IMR-90 (cell line): ENCODE data around the gene PACC1. TPM values are rescaled to one million over a fixed set of nuclear protein-coding genes. Genes with fewer than 3 reads are reported as not detected.
A peak's percentile ranks its signal among the peaks of the same experiment; 100 is the strongest.

Experiments used
- ATAC-seq: fragments of 200-7000 bp; cut with Tn5 transposase; 2 replicates; pipeline ENCODE4 v1.9.1; 2020; ENCODE audit warnings: low read depth, mild to moderate bottlenecking, moderate library complexity
- BruUV-seq: library from RNA; stranded (reverse); fragments of 400-500 nt; replicated peaks from 2 replicates; lab custom pipeline; 2021; lab: Mats Ljungman, UMichigan
- CTCF ChIA-PET: fragments of 300-600 bp; formaldehyde crosslinking; extraction: SDS; loops from one replicate; lab custom pipeline; 2021; ENCODE audit warnings: antibody characterized with exemption; lab: Yijun Ruan, JAX
- POLR2A ChIA-PET: fragments of 300-600 bp; sonication (Branson Sonifier 250); formaldehyde crosslinking; loops from one replicate; lab custom pipeline; 2022; ENCODE audit warnings: antibody characterized with exemption; ENCODE audit not compliant: unreplicated experiment; lab: Charles Lee
- DNase-seq: peaks from one replicate; pipeline ENCODE4 v3.0.0; 2013
- H2AFZ ChIP-seq: replicated peaks from 2 replicates; pipeline ENCODE3; 2013; ENCODE audit warnings: low read length, mild to moderate bottlenecking; ENCODE audit not compliant: poor library complexity
- H2AK5ac ChIP-seq: 2 replicates; pipeline ENCODE4 v1.6.1; 2013; ENCODE audit warnings: low read depth, low read length, inconsistent platforms
- H2AK9ac ChIP-seq: replicated peaks from 2 replicates; pipeline ENCODE3; 2013; ENCODE audit warnings: mild to moderate bottlenecking, low read depth, low read length, moderate library complexity; ENCODE audit not compliant: poor library complexity
- H2BK120ac ChIP-seq: 2 replicates; pipeline ENCODE4 v1.6.1; 2013; ENCODE audit warnings: low read depth, low read length, inconsistent platforms
- H2BK15ac ChIP-seq: 3 replicates; pipeline ENCODE4 v1.6.1; 2013; ENCODE audit warnings: low read depth, low read length, inconsistent platforms
- H2BK20ac ChIP-seq: 2 replicates; pipeline ENCODE4 v1.6.1; 2013; ENCODE audit warnings: low read depth, mild to moderate bottlenecking, inconsistent platforms, low read length, moderate library complexity
- H2BK5ac ChIP-seq: 2 replicates; pipeline ENCODE4 v1.6.1; 2013; ENCODE audit warnings: mild to moderate bottlenecking, low read depth, low read length, inconsistent platforms; ENCODE audit not compliant: poor library complexity, severe bottlenecking
- H3K14ac ChIP-seq: replicated peaks from 2 replicates; pipeline ENCODE4 v1.6.1; 2013; ENCODE audit warnings: low read depth, low read length, inconsistent platforms
- H3K18ac ChIP-seq: 2 replicates; pipeline ENCODE4 v1.6.1; 2013; ENCODE audit warnings: low read depth, low read length, control low read depth
- H3K23ac ChIP-seq: 2 replicates; pipeline ENCODE4 v1.6.1; 2013; ENCODE audit warnings: low read depth, low read length, inconsistent platforms
- H3K27ac ChIP-seq: 2 replicates; pipeline ENCODE4 v1.5.1; 2013; ENCODE audit warnings: mild to moderate bottlenecking, control low read depth, low read length; ENCODE audit not compliant: insufficient read depth
- H3K27me3 ChIP-seq: 2 replicates; pipeline ENCODE4 v1.6.1; 2013; ENCODE audit warnings: low read length; ENCODE audit not compliant: control insufficient read depth, insufficient read depth
- H3K36me3 ChIP-seq: 2 replicates; pipeline ENCODE4 v1.6.1; 2013; ENCODE audit warnings: low read length, mixed read lengths; ENCODE audit not compliant: control insufficient read depth, insufficient read depth
- H3K4ac ChIP-seq: 2 replicates; pipeline ENCODE4 v1.6.1; 2013; ENCODE audit warnings: low read depth, low read length, inconsistent platforms
- H3K4me1 ChIP-seq: 2 replicates; pipeline ENCODE4 v1.6.1; 2013; ENCODE audit warnings: low read length, mixed read lengths; ENCODE audit not compliant: control insufficient read depth, insufficient read depth
- H3K4me2 ChIP-seq: 2 replicates; pipeline ENCODE4 v1.6.1; 2013; ENCODE audit warnings: low read depth, mild to moderate bottlenecking, control low read depth, low read length, moderate library complexity
- H3K4me3 ChIP-seq: 2 replicates; pipeline ENCODE4 v1.5.1; 2013; ENCODE audit warnings: low read depth, mild to moderate bottlenecking, control low read depth, low read length, moderate library complexity; ENCODE audit not compliant: insufficient read depth
- H3K56ac ChIP-seq: 2 replicates; pipeline ENCODE4 v1.6.1; 2013; ENCODE audit warnings: low read length, inconsistent platforms; ENCODE audit not compliant: insufficient read depth; ENCODE audit errors: extremely low read depth
- H3K79me1 ChIP-seq, 2 experiments: 2 replicates each; pipeline ENCODE4 v1.6.1; 2013; ENCODE audit warnings: low read length in 2 of 2, inconsistent platforms in 1 of 2, low read depth in 1 of 2
- H3K9ac ChIP-seq: 2 replicates; pipeline ENCODE4 v1.6.1; 2013; ENCODE audit warnings: low read depth, low read length, control low read depth
- H3K9me1 ChIP-seq: 2 replicates; pipeline ENCODE4 v1.6.1; 2013; ENCODE audit warnings: low read length, inconsistent platforms; ENCODE audit not compliant: insufficient read depth
- H3K9me3 ChIP-seq: 2 replicates; pipeline ENCODE4 v1.6.1; 2013; ENCODE audit warnings: low read length; ENCODE audit not compliant: control insufficient read depth, insufficient read depth
- H4K20me1 ChIP-seq: 2 replicates; pipeline ENCODE4 v1.6.1; 2013; ENCODE audit warnings: low read length, inconsistent platforms; ENCODE audit not compliant: insufficient read depth
- H4K5ac ChIP-seq: 2 replicates; pipeline ENCODE4 v1.6.1; 2013; ENCODE audit warnings: mild to moderate bottlenecking, low read depth, low read length, control low read depth
- H4K8ac ChIP-seq, 2 experiments: 2 replicates each; pipeline ENCODE4 v1.6.1; 2013; ENCODE audit warnings: low read depth in 2 of 2, low read length in 2 of 2, control low read depth in 1 of 2, inconsistent platforms in 1 of 2
- H4K91ac ChIP-seq: 2 replicates; pipeline ENCODE4 v1.6.1; 2013; ENCODE audit warnings: low read depth, low read length, inconsistent platforms; ENCODE audit not compliant: insufficient read depth
- BHLHE40 ChIP-seq: fragments of 150-350 bp; IDR thresholded peaks from 2 replicates; pipeline ENCODE4 v1.6.1; 2016; ENCODE audit warnings: mild to moderate bottlenecking, low read depth, low read length
- CEBPB ChIP-seq: IDR thresholded peaks from 2 replicates; pipeline ENCODE4 v1.6.1; 2012; ENCODE audit warnings: low read depth, low read length, improper control_type of control experiment
- CHD1 ChIP-seq: IDR thresholded peaks from 2 replicates; pipeline ENCODE4 v1.6.1; 2012; ENCODE audit warnings: low read depth, low read length, improper control_type of control experiment
- CTCF ChIP-seq: conservative IDR thresholded peaks from 2 replicates; pipeline ENCODE4 v1.5.1; 2012; ENCODE audit warnings: mild to moderate bottlenecking, low read depth, low read length, improper control_type of control experiment
- ELK1 ChIP-seq: fragments of 150-350 bp; IDR thresholded peaks from 2 replicates; pipeline ENCODE4 v1.6.1; 2016; ENCODE audit warnings: low read depth, mild to moderate bottlenecking, low read length, moderate library complexity, borderline replicate concordance
- FOS ChIP-seq: fragments of 150-350 bp; IDR thresholded peaks from 2 replicates; pipeline ENCODE4 v1.6.1; 2016; ENCODE audit warnings: low read depth, low read length
- MAZ ChIP-seq: IDR thresholded peaks from 2 replicates; pipeline ENCODE4 v1.6.1; 2012; ENCODE audit warnings: low read depth, mild to moderate bottlenecking, low read length, improper control_type of control experiment, moderate library complexity, borderline replicate concordance
- MXI1 ChIP-seq: IDR thresholded peaks from 2 replicates; pipeline ENCODE4 v1.6.1; 2012; ENCODE audit warnings: low read depth, mild to moderate bottlenecking, low read length, moderate library complexity, borderline replicate concordance
- NFE2L2 ChIP-seq: fragments of 150-350 bp; IDR thresholded peaks from 2 replicates; pipeline ENCODE4 v1.6.1; 2016; ENCODE audit warnings: low read depth, mild to moderate bottlenecking, low read length
- POLR2A ChIP-seq: IDR thresholded peaks from 2 replicates; pipeline ENCODE4 v1.6.1; 2012; ENCODE audit warnings: mild to moderate bottlenecking, low read depth, low read length
- RAD21 ChIP-seq: IDR thresholded peaks from 2 replicates; pipeline ENCODE4 v1.6.1; 2012; ENCODE audit warnings: low read length, improper control_type of control experiment
- RCOR1 ChIP-seq: IDR thresholded peaks from 2 replicates; pipeline ENCODE4 v1.6.1; 2012; ENCODE audit warnings: mild to moderate bottlenecking, low read length, improper control_type of control experiment; ENCODE audit not compliant: insufficient replicate concordance
- RFX5 ChIP-seq: IDR thresholded peaks from 2 replicates; pipeline ENCODE4 v1.8.0; 2012; ENCODE audit warnings: low read depth, mild to moderate bottlenecking, low read length, moderate library complexity
- SMC3 ChIP-seq: fragments of 150-350 bp; IDR thresholded peaks from 2 replicates; pipeline ENCODE4 v1.6.1; 2016; ENCODE audit warnings: low read depth, mild to moderate bottlenecking, antibody characterized with exemption, low read length, moderate library complexity
- USF2 ChIP-seq: fragments of 150-350 bp; IDR thresholded peaks from 2 replicates; pipeline ENCODE4 v1.6.1; 2017; ENCODE audit warnings: mild to moderate bottlenecking, antibody characterized with exemption, low read length, low read depth
- WGBS, 2 experiments: methylation state at CpG; one replicate each; pipeline versions ENCODE4 v1.1.5 to v1.1.7; 2013; ENCODE audit warnings: missing lambda C conversion rate in 2 of 2; ENCODE audit not compliant: insufficient read length in 1 of 2; ENCODE audit errors: extremely low coverage in 2 of 2; 5-methylcytosine and 5-hydroxymethylcytosine counted together
- dilution Hi-C: fragments of 300-500 bp; cut with HindIII; formaldehyde crosslinking; loops from one replicate; pipeline ENCODE4 v1.14.3; 2018; ENCODE audit warnings: low sequenced_read_pairs; ENCODE audit not compliant: unreplicated experiment
- in situ Hi-C: fragments of 300-500 bp; cut with MboI; formaldehyde crosslinking; loops from 3 replicates; pipeline ENCODE4 v1.14.3; 2019; ENCODE audit warnings: low sequenced_read_pairs, inconsistent platforms, mixed read lengths
- intact Hi-C: fragments of 100-400 bp; cut with micrococcal nuclease; formaldehyde crosslinking; loops from 2 replicates; pipeline ENCODE4 v1.10.0; 2022
- polyA plus RNA-seq, 3 experiments: library from polyadenylated mRNA; depleted of rRNA; stranded (reverse); fragments of >200 nt; gene quantifications; 2 replicates each; pipeline ENCODE4 v1.2.3, GENCODE V29; 2012; ENCODE audit warnings: low replicate concordance in 1 of 3
- total RNA-seq: library from RNA; depleted of rRNA; stranded (reverse); fragments of >200 nt; gene quantifications from 2 replicates; pipeline ENCODE4 v1.2.3, GENCODE V29; 2012

The PACC1 gene
- total and polyA plus RNA-seq, 2 of the 4 experiments (the other 2 are of a cell fraction), result 8.6 to 13.4 TPM

GRCh38 chr1:212355230-212355969 lies 59.3 kb downstream of the PACC1 start:
- ChIA-PET CTCF (interaction anchor here (1.2 to 1.3 kb wide), 2 partner anchors 10 to 11 kb away, joined by 3 to 4 read pairs; no protein-coding TSS in a partner anchor), POLR2A (no interaction called here)
- WGBS, 2 experiments, result no CpG with 5 or more reads among the region's 3 CpGs
- Histone ChIP-seq H3K36me3 (peaks cover 14% of the 10 kb centered on the region), H3K4ac (no peak overlapping the region), H4K91ac (no peak overlapping the region), H3K18ac (no peak overlapping the region), H4K20me1 (no peaks in the 10 kb centered on the region), H2BK5ac (no peak overlapping the region), H3K79me1 (no peaks in the 10 kb centered on the region; a peak in 1 of 4 replicates), H4K8ac (no peak overlapping the region), H3K56ac (no peak overlapping the region), H2BK15ac (no peak overlapping the region), H3K27me3 (no peaks in the 10 kb centered on the region), H3K27ac (no peak overlapping the region), H4K5ac (no peak overlapping the region), H3K9me1 (peaks cover 4% of the 10 kb centered on the region), H3K4me2 (no peak overlapping the region), H2BK20ac (no peak overlapping the region), H2AK9ac (no peak overlapping the region), H3K4me1 (peaks cover 5% of the 10 kb centered on the region), H3K14ac (no peak overlapping the region), H3K9ac (no peak overlapping the region), H2AFZ (no peak overlapping the region), H2BK120ac (no peak overlapping the region), H2AK5ac (no peak overlapping the region), H3K4me3 (no peak overlapping the region), H3K9me3 (no peaks in the 10 kb centered on the region), H3K23ac (no peak overlapping the region)
- intact Hi-C loops, result no loop called here
- ATAC-seq (peak; percentile 63), DNase-seq (peak; percentile 53)
- no TSS peak for BruUV-seq
- in situ Hi-C loops, result loop anchor here (25.0 kb wide), 1 partner anchor 668 kb away; the partner anchor contains the start of gene NEK2
- dilution Hi-C loops, result no loop called here
- TF ChIP-seq ELK1 (no peak), CHD1 (no peak), FOS (no peak), RCOR1 (no peak), BHLHE40 (no peak), MXI1 (no peak), USF2 (no peak), NFE2L2 (no peak), MAZ (no peak), CTCF (no peak), RAD21 (no peak), SMC3 (no peak), POLR2A (no peak), RFX5 (no peak), CEBPB (no peak)
